Right lobe of liver (tissue), 6 donors: ENCODE data around the gene TRAPPC6A. TPM values are rescaled to one million over a fixed set of nuclear protein-coding genes. Genes with fewer than 3 reads are reported as not detected.
A peak's percentile ranks its signal among the peaks of the same experiment; 100 is the strongest.

Source experiments
- ATAC-seq, 4 donors: fragments of 200-7000 bp; cut with Tn5 transposase; one replicate each; pipeline ENCODE4 v1.9.1; 2020; ENCODE audit warnings: mild to moderate bottlenecking in 4 of 4, moderate library complexity in 4 of 4
- DNase-seq, 3 donors: peaks; one replicate each; pipeline ENCODE4 v3.0.0-alpha.2; 2020
- H3K27ac ChIP-seq, 3 donors: fragments of 200-600 bp; one replicate each; pipeline ENCODE4 v1.8.0; 2022
- H3K27me3 ChIP-seq, 2 donors: fragments of 200-600 bp; one replicate each; pipeline ENCODE4 v1.8.0; 2022
- H3K36me3 ChIP-seq, 4 donors: fragments of 200-600 bp; sonication (generic) in 1 of 4; one replicate each; pipeline versions ENCODE4 v1.5.1 to v1.8.0; 2017 to 2022; ENCODE audit warnings: control low read depth in 1 of 4
- H3K4me1 ChIP-seq, 4 donors: fragments of 200-600 bp; sonication (generic) in 1 of 4; one replicate each; pipeline versions ENCODE4 v1.5.1 to v1.8.0; 2017 to 2022; ENCODE audit warnings: control low read depth in 1 of 4
- H3K4me3 ChIP-seq, 3 donors: fragments of 200-600 bp; one replicate each; pipeline ENCODE4 v1.8.0; 2022
- H3K9me3 ChIP-seq, 4 donors: fragments of 200-600 bp; sonication (generic) in 1 of 4; one replicate each; pipeline versions ENCODE4 v1.5.1 to v1.8.0; 2017 to 2022; ENCODE audit warnings: control low read depth in 1 of 4
- POLR2A ChIP-seq: fragments of 450-650 bp; IDR thresholded peaks from one replicate; pipeline ENCODE4 v1.6.1; 2017; ENCODE audit warnings: antibody characterized with exemption, mild to moderate bottlenecking
- WGBS: methylation state at CpG from one replicate; pipeline ENCODE4 v1.1.6; 2018; ENCODE audit warnings: low coverage, low lambda C conversion rate; ENCODE audit not compliant: insufficient coverage; ENCODE audit errors: missing lambda C conversion rate; 5-methylcytosine and 5-hydroxymethylcytosine counted together
- intact Hi-C, 2 donors: fragments of 100-400 bp; cut with DNase I; formaldehyde crosslinking; loops; one replicate each; pipeline versions ENCODE4 v1.11.2 to v1.14.1; 2022
- total RNA-seq, 6 experiments: library from RNA; depleted of rRNA in 2 of 6; stranded (reverse); fragments of >200 nt in 2 of 6; fragmentation: NEBNext Ultra II Directional in 3 of 6; extraction: Animal tissue kit (Norgen Biotek cat#: 25700) in 3 of 6; gene quantifications; one replicate each; pipeline versions ENCODE4 v1.1.0 to v1.2.4, GENCODE V29; 2016 to 2023
- TF ChIP-seq, protein P1 (sequence below), 4 donors: fragments of 200-600 bp in 3 of 4; fragments of 450-650 bp in 1 of 4; IDR thresholded peaks; one replicate each; pipeline versions ENCODE4 v1.5.1 to v1.8.0; 2016 to 2022; ENCODE audit warnings: antibody characterized with exemption in 4 of 4, mild to moderate bottlenecking in 2 of 4
- donor health status: DM: no; HTN: yes; CAD: no.
- donor health status: DM: no; HTN: no; CAD: no.
- donor health status: DM: no; HTN: no; CAD: no.
- donor health status: DM: no; HTN: yes; CAD: no.
- donor health status: DM: no; HTN: yes; CAD: no.

The TRAPPC6A gene
- total RNA-seq, 6 experiments from 2014 or later, result 13.1 to 33.3 (median 23.7) TPM

DNA sequence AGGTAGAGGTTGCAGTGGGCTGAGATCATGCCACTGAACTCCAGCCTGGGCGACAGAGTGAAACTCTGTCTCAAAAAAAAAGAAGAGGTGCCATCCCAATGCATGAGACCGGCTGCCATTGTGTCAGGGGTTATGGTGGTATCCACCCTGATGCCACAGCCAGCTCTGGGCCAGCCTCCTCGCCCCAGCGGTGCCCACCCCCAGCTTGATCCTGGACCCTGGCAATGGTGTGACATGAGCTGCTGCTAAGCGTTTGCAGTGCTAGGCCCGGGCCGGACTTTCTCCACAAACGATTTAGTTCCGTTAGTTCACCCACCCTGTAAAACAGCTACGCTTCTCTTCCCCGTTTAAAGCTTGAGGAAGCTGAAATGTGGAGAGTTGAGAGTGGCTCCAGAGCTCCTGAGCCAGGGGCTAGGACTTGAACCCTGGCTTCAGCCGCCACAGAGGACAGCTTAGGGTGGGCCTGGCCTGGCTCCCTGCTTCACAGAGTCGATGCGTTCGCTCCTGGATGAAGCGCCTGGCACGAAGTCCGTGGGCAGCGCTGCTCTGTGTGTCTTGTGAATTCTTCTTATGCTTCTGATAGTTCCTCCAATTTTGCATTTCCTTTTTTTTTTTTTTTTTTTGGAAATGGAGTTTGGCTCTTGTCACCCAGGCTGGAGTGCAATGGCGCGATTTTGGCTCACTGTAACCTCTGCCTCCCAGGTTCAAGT lies 42.7 kb downstream of the TRAPPC6A start:
- no peaks in the 10 kb centered on the region for H3K36me3 ChIP-seq
- H3K4me3 ChIP-seq, result no peak overlapping the region
- no peaks in the 10 kb centered on the region for H3K27me3 ChIP-seq
- TF ChIP-seq, protein P1, sequence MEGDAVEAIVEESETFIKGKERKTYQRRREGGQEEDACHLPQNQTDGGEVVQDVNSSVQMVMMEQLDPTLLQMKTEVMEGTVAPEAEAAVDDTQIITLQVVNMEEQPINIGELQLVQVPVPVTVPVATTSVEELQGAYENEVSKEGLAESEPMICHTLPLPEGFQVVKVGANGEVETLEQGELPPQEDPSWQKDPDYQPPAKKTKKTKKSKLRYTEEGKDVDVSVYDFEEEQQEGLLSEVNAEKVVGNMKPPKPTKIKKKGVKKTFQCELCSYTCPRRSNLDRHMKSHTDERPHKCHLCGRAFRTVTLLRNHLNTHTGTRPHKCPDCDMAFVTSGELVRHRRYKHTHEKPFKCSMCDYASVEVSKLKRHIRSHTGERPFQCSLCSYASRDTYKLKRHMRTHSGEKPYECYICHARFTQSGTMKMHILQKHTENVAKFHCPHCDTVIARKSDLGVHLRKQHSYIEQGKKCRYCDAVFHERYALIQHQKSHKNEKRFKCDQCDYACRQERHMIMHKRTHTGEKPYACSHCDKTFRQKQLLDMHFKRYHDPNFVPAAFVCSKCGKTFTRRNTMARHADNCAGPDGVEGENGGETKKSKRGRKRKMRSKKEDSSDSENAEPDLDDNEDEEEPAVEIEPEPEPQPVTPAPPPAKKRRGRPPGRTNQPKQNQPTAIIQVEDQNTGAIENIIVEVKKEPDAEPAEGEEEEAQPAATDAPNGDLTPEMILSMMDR (IDR thresholded peaks at IDR 0.05), result no peak
- TF ChIP-seq POLR2A, result no peak
- H3K9me3 ChIP-seq, result no peaks in the 10 kb centered on the region
- H3K27ac ChIP-seq, result no peak overlapping the region
- WGBS, result 95% methylated on average over 7 of the region's 21 CpGs
- intact Hi-C loops, result no loop called here
- ATAC-seq (no peak), DNase-seq (no peak)
- no peaks in the 10 kb centered on the region for H3K4me1 ChIP-seq

DNA sequence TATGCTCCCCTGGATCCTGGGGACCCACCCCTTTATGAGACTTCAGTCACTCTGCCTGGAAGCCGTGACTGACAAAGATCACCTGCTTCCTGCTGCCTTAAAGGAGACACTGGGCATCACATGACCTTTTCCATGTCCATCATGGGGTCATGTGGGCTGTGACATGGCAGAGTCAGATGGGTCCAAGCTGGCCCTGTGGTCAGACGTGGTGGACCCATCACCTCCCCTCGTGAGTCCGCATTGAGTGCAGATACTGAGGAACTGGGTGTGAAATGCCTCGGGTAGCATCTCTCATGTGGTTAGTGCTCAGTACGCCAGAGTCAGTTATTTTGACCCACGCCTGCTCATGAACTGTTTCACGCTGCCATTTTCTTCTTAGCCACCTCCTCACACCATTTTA lies 44.4 kb downstream of the TRAPPC6A start:
- no peak for TF ChIP-seq POLR2A
- TF ChIP-seq, protein P1 (IDR thresholded peaks at IDR 0.05), result no peak
- H3K9me3 ChIP-seq, result no peaks in the 10 kb centered on the region
- no peak overlapping the region for H3K27ac ChIP-seq
- no peak for DNase-seq
- no peak for ATAC-seq
- no peak overlapping the region for H3K4me3 ChIP-seq
- WGBS, result 100% methylated on average over 1 of the region's 8 CpGs
- no peaks in the 10 kb centered on the region for H3K27me3 ChIP-seq
- intact Hi-C loops, result no loop called here
- H3K36me3 ChIP-seq, result no peaks in the 10 kb centered on the region
- no peaks in the 10 kb centered on the region for H3K4me1 ChIP-seq

DNA sequence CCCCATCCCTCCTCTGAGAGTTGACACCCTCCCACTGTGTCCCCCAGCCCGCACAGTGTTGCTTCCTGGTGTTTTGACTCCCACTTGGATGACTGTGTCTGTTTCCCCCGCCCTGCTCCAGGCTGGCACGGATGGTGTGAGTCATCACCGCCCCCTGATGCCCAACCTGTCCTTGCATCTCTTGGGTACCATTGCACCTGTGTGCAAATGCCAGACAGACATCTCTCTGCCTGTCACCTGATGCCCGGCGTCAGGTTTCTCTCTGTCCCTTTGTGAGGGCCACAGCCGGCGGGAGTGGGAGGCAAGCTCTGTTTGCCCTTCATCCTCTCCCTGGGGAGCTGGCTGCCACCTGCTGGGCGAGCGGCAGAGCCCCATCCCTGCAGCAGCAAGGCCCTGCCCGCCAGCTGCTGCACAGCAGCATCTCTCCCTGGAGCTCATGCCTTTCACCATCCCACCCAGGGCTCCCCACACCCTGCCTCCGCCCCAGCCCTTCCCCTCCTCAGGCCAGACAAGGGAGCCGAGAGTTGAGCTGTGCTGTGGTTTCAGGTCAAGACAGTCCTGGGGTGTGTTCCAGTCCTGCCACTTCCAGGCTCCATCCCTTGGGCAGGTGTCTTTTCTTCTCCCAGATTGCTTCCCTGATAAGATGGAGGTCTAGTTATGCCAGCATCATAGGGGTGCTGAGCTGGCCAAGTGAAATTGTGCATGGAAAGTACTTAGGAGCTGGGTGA lies 47.0 kb downstream of the TRAPPC6A start:
- DNase-seq (peak in 1 of 3 donors; percentile 47), ATAC-seq (peak; percentile 49 to 67 (median 56))
- TF ChIP-seq, protein P1 (IDR thresholded peaks at IDR 0.05), result peak in 3 of 4 donors; percentile 26 to 41 (median 33)
- no peak for TF ChIP-seq POLR2A
- WGBS, result 69% methylated on average over 5 of the region's 13 CpGs
- Histone ChIP-seq H3K4me3 (no peak overlapping the region), H3K27me3 (no peaks in the 10 kb centered on the region), H3K27ac (no peak overlapping the region), H3K9me3 (no peaks in the 10 kb centered on the region), H3K36me3 (no peaks in the 10 kb centered on the region), H3K4me1 (no peaks in the 10 kb centered on the region)
- intact Hi-C loops, result no loop called here

DNA sequence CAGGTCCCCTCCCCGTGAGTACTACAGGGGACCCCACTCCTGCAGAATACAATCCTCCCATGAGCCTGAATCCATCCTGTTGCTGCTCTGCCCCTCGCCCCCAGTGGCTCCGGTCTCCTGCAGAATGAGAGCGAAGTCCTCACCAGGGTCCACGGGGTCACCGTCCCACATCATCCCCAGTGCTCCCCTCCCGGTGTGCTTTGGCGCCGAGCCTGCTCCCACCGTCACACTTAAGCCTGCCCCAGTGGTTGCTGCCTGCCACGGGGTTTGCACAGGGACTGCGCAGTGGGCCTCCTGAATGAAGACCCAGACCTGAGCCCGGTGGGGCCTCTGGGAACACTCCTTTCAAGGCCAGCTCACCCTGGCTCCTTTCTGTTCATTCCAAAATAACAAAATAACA lies 47.8 kb downstream of the TRAPPC6A start:
- no peak for ATAC-seq
- TF ChIP-seq, protein P1 (IDR thresholded peaks at IDR 0.05), result no peak
- no peak for TF ChIP-seq POLR2A
- 62% methylated on average over 4 of the region's 13 CpGs for WGBS
- no peaks in the 10 kb centered on the region for H3K36me3 ChIP-seq
- intact Hi-C loops, result no loop called here
- no peak for DNase-seq
- H3K27ac ChIP-seq, result no peak overlapping the region
- no peaks in the 10 kb centered on the region for H3K4me1 ChIP-seq
- H3K4me3 ChIP-seq, result no peak overlapping the region
- H3K9me3 ChIP-seq, result no peaks in the 10 kb centered on the region
- no peaks in the 10 kb centered on the region for H3K27me3 ChIP-seq
